Motor neuron (in vitro differentiated cells): ENCODE measurements around the gene SOAT1. TPM values are rescaled to one million over a fixed set of nuclear protein-coding genes. Genes with fewer than 3 reads are reported as not detected.

Experiments used
- ATAC-seq, 8 experiments: fragments of 200-7000 bp; cut with Tn5 transposase; replicated peaks in 6 of 8; 2 replicates each; pipeline ENCODE4 v1.8.0; 2021; ENCODE audit warnings: mild to moderate bottlenecking in 8 of 8, moderate library complexity in 8 of 8
- H3K27ac ChIP-seq, 2 donors: fragments of 250-450 bp; sonication (Bioruptor Pico); 2 replicates each; pipeline ENCODE4 v1.9.0; 2021; ENCODE audit warnings: antibody characterized with exemption in 2 of 2, mild to moderate bottlenecking in 2 of 2, moderate library complexity in 1 of 2
- H3K4me1 ChIP-seq, 2 donors: fragments of 250-450 bp; sonication (Bioruptor Pico); replicated peaks in 1 of 2; 2 replicates each; pipeline ENCODE4 v1.6.1; 2021; ENCODE audit warnings: antibody characterized with exemption in 2 of 2, mild to moderate bottlenecking in 2 of 2, moderate library complexity in 1 of 2
- H3K4me3 ChIP-seq, 5 donors: fragments of 250-450 bp; sonication (Bioruptor Pico); 2 replicates each; pipeline ENCODE4 v1.9.0; 2021; ENCODE audit warnings: antibody characterized with exemption in 5 of 5, mild to moderate bottlenecking in 5 of 5, moderate library complexity in 4 of 5
- WGBS, 10 experiments: fragments of 450-650 bp; shearing (Covaris generic); methylation state at CpG; one replicate each; pipeline ENCODE4 v1.0.0; 2022; 5-methylcytosine and 5-hydroxymethylcytosine counted together
- in situ Hi-C, 9 experiments: fragments of 400-800 bp; cut with MboI; loops; one replicate each; pipeline ENCODE4 v1.15.0; 2021; ENCODE audit warnings: low sequenced_read_pairs in 9 of 9, low pct_unique_long_range_greater_than_20kb in 2 of 9; ENCODE audit not compliant: unreplicated experiment in 9 of 9
- total RNA-seq, 8 experiments: library from RNA; unstranded; fragments of 300-600 nt; gene quantifications; 2 replicates each; pipeline versions ENCODE4 v1.2.3 to v1.2.4, GENCODE V29; 2022

The SOAT1 gene
- total RNA-seq, 8 experiments from 2014 or later, result 9.3 to 35.2 (median 11.8) TPM

GRCh38 chr1:179287946-179288345 is 5.7 kb upstream of the SOAT1 start:
- Histone ChIP-seq H3K4me3 (no peak overlapping the region), H3K4me1 (peaks cover 0 to 1% of the 10 kb centered on the region in 2 donors), H3K27ac (no peak overlapping the region)
- no peak for ATAC-seq
- in situ Hi-C loops, result no loop called here
- 58 to 96% (median 86%) methylated on average over 3 to 6 of the region's 6 CpGs for WGBS, 10 experiments

- H3K4me1 ChIP-seq, result peaks cover 0 to 3% of the 10 kb centered on the region in 2 donors
- 52 to 100% (median 66%) methylated on average over 1 to 2 of the region's 2 CpGs; no CpG with 5 or more reads in 4 of the 10 experiments for WGBS, 10 experiments
- no peak for ATAC-seq
- H3K27ac ChIP-seq, result no peak overlapping the region
- H3K4me3 ChIP-seq, result no peak overlapping the region
- in situ Hi-C loops, result no loop called here
Measured at GRCh38 chr1:179288977-179289376, 4.6 kb upstream of the SOAT1 start.

GRCh38 chr1:179295164-179295755 is 1.7 kb downstream of the SOAT1 start:
- in situ Hi-C loops, result no loop called here
- 62 to 100% (median 96%) methylated on average over 1 to 2 of the region's 2 CpGs for WGBS, 10 experiments

GRCh38 chr1:179296356-179297104 is 2.9 kb downstream of the SOAT1 start:
- 48 to 100% (median 69%) methylated on average over 1 to 4 of the region's 4 CpGs; no CpG with 5 or more reads in 1 of the 10 experiments for WGBS, 10 experiments
- in situ Hi-C loops, result no loop called here
- peaks cover 6 to 16% of the 10 kb centered on the region in 2 donors for H3K4me1 ChIP-seq
- H3K4me3 ChIP-seq, result no peak overlapping the region
- no peak for ATAC-seq
- no peak overlapping the region for H3K27ac ChIP-seq

More at GRCh38 chr1:179295164-179295755, 1.7 kb downstream of the SOAT1 start:
- no peak overlapping the region for H3K27ac ChIP-seq
- H3K4me3 ChIP-seq, result no peak overlapping the region
- peaks cover 6 to 16% of the 10 kb centered on the region in 2 donors for H3K4me1 ChIP-seq
- ATAC-seq, result no peak

GRCh38 chr1:179297105-179297378 is 3.4 kb downstream of the SOAT1 start:
- 77 to 100% (median 86%) methylated on average over 1 to 3 of the region's 3 CpGs for WGBS, 10 experiments
- in situ Hi-C loops, result no loop called here
- ATAC-seq, result no peak

GRCh38 chr1:179298952-179299351 is 5.4 kb downstream of the SOAT1 start:
- WGBS, 10 experiments, result 64 to 100% (median 83%) methylated on average over 1 to 3 of the region's 3 CpGs; no CpG with 5 or more reads in 3 of the 10 experiments
- ATAC-seq, result no peak
- in situ Hi-C loops, result no loop called here
- Histone ChIP-seq H3K4me1 (peaks cover 6 to 13% of the 10 kb centered on the region in 2 donors), H3K4me3 (no peak overlapping the region), H3K27ac (no peak overlapping the region)

More at GRCh38 chr1:179297105-179297378, 3.4 kb downstream of the SOAT1 start:
- Histone ChIP-seq H3K4me1 (peaks cover 6 to 16% of the 10 kb centered on the region in 2 donors), H3K4me3 (no peak overlapping the region), H3K27ac (no peak overlapping the region)

- Histone ChIP-seq H3K4me3 (no peak overlapping the region), H3K27ac (no peak overlapping the region), H3K4me1 (peaks cover 0 to 5% of the 10 kb centered on the region in 2 donors)
- in situ Hi-C loops, result loop anchor here in 1 of 9 experiments (25.0 kb wide), 1 partner anchor 188 kb away; no protein-coding TSS in a partner anchor
- no peak for ATAC-seq
- WGBS, 10 experiments, result 60 to 100% (median 86%) methylated on average over 1 of the region's 1 CpG; no CpG with 5 or more reads in 1 of the 10 experiments
Measured at GRCh38 chr1:179300112-179300511, 6.5 kb downstream of the SOAT1 start.

- H3K27ac ChIP-seq, result no peak overlapping the region
- no peaks in the 10 kb centered on the region for H3K4me1 ChIP-seq
- ATAC-seq, result no peak
- in situ Hi-C loops, result loop anchor here in 1 of 9 experiments (25.0 kb wide), 1 partner anchor 190 kb away; no protein-coding TSS in a partner anchor
- no peak overlapping the region for H3K4me3 ChIP-seq
- 39 to 100% (median 76%) methylated on average over 1 to 3 of the region's 3 CpGs; no CpG with 5 or more reads in 2 of the 10 experiments for WGBS, 10 experiments
Measured at GRCh38 chr1:179302070-179302469, 8.5 kb downstream of the SOAT1 start.

- WGBS, 10 experiments, result 69 to 100% (median 88%) methylated on average over 1 to 3 of the region's 3 CpGs; no CpG with 5 or more reads in 2 of the 10 experiments
- no peak overlapping the region for H3K27ac ChIP-seq
- no peak overlapping the region for H3K4me3 ChIP-seq
- no peaks in the 10 kb centered on the region for H3K4me1 ChIP-seq
- ATAC-seq, result no peak
- in situ Hi-C loops, result loop anchor here in 1 of 9 experiments (25.0 kb wide), 1 partner anchor 191 kb away; no protein-coding TSS in a partner anchor
Measured at GRCh38 chr1:179303200-179303785, 9.7 kb downstream of the SOAT1 start.

- WGBS, 10 experiments, result 88 to 100% (median 100%) methylated on average over 1 of the region's 1 CpG; no CpG with 5 or more reads in 3 of the 10 experiments
- no peak for ATAC-seq
Measured at GRCh38 chr1:179305450-179305849, 11.9 kb downstream of the SOAT1 start.

GRCh38 chr1:179310291-179310690 is 16.7 kb downstream of the SOAT1 start:
- Histone ChIP-seq H3K27ac (no peak overlapping the region), H3K4me3 (no peak overlapping the region), H3K4me1 (no peaks in the 10 kb centered on the region)
- no peak for ATAC-seq
- in situ Hi-C loops, result loop anchor here in 1 of 9 experiments (25.0 kb wide), 1 partner anchor 198 kb away; no protein-coding TSS in a partner anchor
- 0 to 100% (median 83%) methylated on average over 1 to 3 of the region's 3 CpGs for WGBS, 10 experiments

More at GRCh38 chr1:179305450-179305849, 11.9 kb downstream of the SOAT1 start:
- no peaks in the 10 kb centered on the region for H3K4me1 ChIP-seq
- in situ Hi-C loops, result loop anchor here in 1 of 9 experiments (25.0 kb wide), 1 partner anchor 193 kb away; no protein-coding TSS in a partner anchor
- H3K27ac ChIP-seq, result no peak overlapping the region
- H3K4me3 ChIP-seq, result no peak overlapping the region

GRCh38 chr1:179310721-179311120 is 17.1 kb downstream of the SOAT1 start:
- Histone ChIP-seq H3K4me1 (no peaks in the 10 kb centered on the region), H3K27ac (no peak overlapping the region), H3K4me3 (no peak overlapping the region)
- ATAC-seq, result peak in 3 of 8 experiments; percentile 54 to 71 (median 69)
- in situ Hi-C loops, result loop anchor here in 1 of 9 experiments (25.0 kb wide), 1 partner anchor 198 kb away; no protein-coding TSS in a partner anchor
- WGBS, 10 experiments, result 11 to 100% (median 83%) methylated on average over 1 to 3 of the region's 3 CpGs; no CpG with 5 or more reads in 1 of the 10 experiments
